ENCODE data around the gene GPR119.
"Not testable (repeated sequence)": the region's sequence is repeated elsewhere in the genome, so short reads cannot be mapped to it uniquely, and the experiment has no call there.

The GPR119 gene

GRCh38 chrX:130339408-130340222 lies 45.9 kb downstream of the GPR119 start, which contains the start of gene SLC25A14:
Gene SLC25A14, plus strand, starts transcription at chrX:130339919. Its CDS starts 360 bp downstream, at chrX:130340279.
- peak; percentile 41 for DNase-seq (ENCODE audit: low read depth, low spot score)

DNA sequence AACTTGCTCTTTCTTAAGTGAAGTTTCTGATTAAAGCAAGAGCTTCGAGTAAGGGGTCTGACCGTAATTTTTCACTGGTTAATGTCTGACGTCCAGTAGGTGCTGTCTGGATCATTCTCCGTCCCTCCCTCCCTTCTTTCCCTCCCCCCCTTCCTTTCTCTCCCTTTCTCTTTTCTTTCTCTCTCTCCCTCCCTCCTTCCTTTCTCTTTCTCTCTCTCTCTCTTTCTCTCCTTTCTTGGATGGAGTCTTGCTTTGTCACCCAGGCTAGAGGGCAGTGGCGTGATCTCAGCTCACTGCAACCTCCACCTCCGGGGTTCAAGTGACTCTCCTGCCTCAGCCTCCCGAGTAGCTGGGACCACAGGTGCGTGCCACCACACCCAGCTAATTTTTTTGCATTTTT lies 46.6 kb downstream of the GPR119 start:
- not testable (repeated sequence) for DNase-seq (ENCODE audit: low read depth, low spot score)

- DNase-seq (ENCODE audit: low read depth, low spot score), result no peak
These were observed 48.9 kb downstream of the GPR119 start for GRCh38 chrX:130336531-130336930.

All from activated CD4-positive, CD25-positive, alpha-beta regulatory T cell treated with anti-CD3 and anti-CD28 coated beads, Interleukin-2, amount 50 U/mL, for 16 hours (primary cell).